Mesendoderm (in vitro differentiated cells): ENCODE results near the gene FARP1.

Source experiments
- DNase-seq: peaks from one replicate; pipeline ENCODE4 v3.0.0; 2013
- H2AK5ac ChIP-seq: 2 replicates; pipeline ENCODE4 v1.6.1; 2013; ENCODE audit warnings: low read length, inconsistent platforms
- H2BK120ac ChIP-seq: 2 replicates; pipeline ENCODE4 v1.6.1; 2013; ENCODE audit warnings: low read depth, mild to moderate bottlenecking, low read length, moderate library complexity, mixed read lengths
- H2BK15ac ChIP-seq: replicated peaks from 2 replicates; pipeline ENCODE4 v1.6.1; 2013; ENCODE audit warnings: low read depth, mild to moderate bottlenecking, moderate library complexity
- H2BK5ac ChIP-seq: 2 replicates; pipeline ENCODE4 v1.6.1; 2013; ENCODE audit warnings: low read length, inconsistent platforms
- H3K18ac ChIP-seq: 2 replicates; pipeline ENCODE4 v1.6.1; 2013; ENCODE audit warnings: mild to moderate bottlenecking, low read length, mixed read lengths
- H3K23ac ChIP-seq: one replicate; pipeline ENCODE4 v1.6.1; 2013; ENCODE audit warnings: low read length
- H3K27ac ChIP-seq: 2 replicates; pipeline ENCODE4 v1.5.1; 2013; ENCODE audit warnings: low read depth, mild to moderate bottlenecking, inconsistent platforms, low read length, moderate library complexity
- H3K27me3 ChIP-seq: 2 replicates; pipeline ENCODE4 v1.6.1; 2013; ENCODE audit warnings: low read length, control low read depth, mild to moderate bottlenecking, inconsistent platforms; ENCODE audit not compliant: insufficient read depth, poor library complexity
- H3K36me3 ChIP-seq: 2 replicates; pipeline ENCODE4 v1.6.1; 2013; ENCODE audit warnings: low read length, inconsistent platforms; ENCODE audit not compliant: control insufficient read depth, insufficient read depth
- H3K4ac ChIP-seq: one replicate; pipeline ENCODE4 v1.6.1; 2013; ENCODE audit warnings: low read depth, mild to moderate bottlenecking, low read length, moderate library complexity
- H3K4me1 ChIP-seq: 2 replicates; pipeline ENCODE4 v1.6.1; 2013; ENCODE audit warnings: low read depth, low read length, inconsistent platforms; ENCODE audit not compliant: control insufficient read depth
- H3K4me2 ChIP-seq: 2 replicates; pipeline ENCODE4 v1.6.1; 2013; ENCODE audit warnings: low read length
- H3K4me3 ChIP-seq: 2 replicates; pipeline ENCODE4 v1.5.1; 2013; ENCODE audit warnings: mild to moderate bottlenecking, low read length
- H3K56ac ChIP-seq: one replicate; pipeline ENCODE4 v1.6.1; 2013; ENCODE audit warnings: low read length
- H3K79me1 ChIP-seq: 2 replicates; pipeline ENCODE4 v1.6.1; 2013; ENCODE audit warnings: low read length, inconsistent platforms
- H3K79me2 ChIP-seq: 2 replicates; pipeline ENCODE4 v1.6.1; 2013; ENCODE audit warnings: mild to moderate bottlenecking, low read length; ENCODE audit not compliant: control insufficient read depth, insufficient read depth
- H3K9ac ChIP-seq: 2 replicates; pipeline ENCODE4 v1.6.1; 2013; ENCODE audit warnings: low read length, inconsistent platforms
- H4K5ac ChIP-seq: one replicate; pipeline ENCODE4 v1.6.1; 2013; ENCODE audit warnings: low read length
- H4K8ac ChIP-seq: one replicate; pipeline ENCODE4 v1.6.1; 2013; ENCODE audit warnings: low read depth, mild to moderate bottlenecking, control low read depth, low read length, moderate library complexity
- WGBS: extraction: QIAGEN DNeasy Blood & Tissue Kit; methylation state at CpG from one replicate; pipeline ENCODE4 v1.1.7; 2013; ENCODE audit warnings: low lambda C conversion rate, missing lambda C conversion rate; ENCODE audit not compliant: insufficient coverage; ENCODE audit errors: extremely low coverage; 5-methylcytosine and 5-hydroxymethylcytosine counted together

FARP1 gene

DNA sequence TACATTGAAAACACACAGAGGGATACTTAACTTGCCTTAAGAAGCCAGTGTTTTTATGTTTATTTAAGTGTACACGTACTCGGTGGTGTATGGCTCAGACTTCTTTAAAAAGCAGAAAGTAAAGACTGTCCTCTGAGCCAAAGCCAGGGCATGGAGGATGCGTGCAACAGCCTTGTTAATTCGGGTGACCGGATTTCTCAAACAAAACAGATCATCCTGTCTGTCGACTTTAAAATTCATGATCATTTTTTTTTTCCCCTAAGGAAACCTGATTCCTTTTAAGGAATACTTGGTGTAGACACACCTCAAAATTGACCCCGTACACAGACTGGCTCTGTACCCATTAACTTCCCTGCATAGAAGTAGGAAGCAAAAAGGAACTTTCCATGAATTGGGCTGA is 158.8 kb downstream of the FARP1 start:
- H4K5ac ChIP-seq, result no peak overlapping the region
- H3K79me2 ChIP-seq, result peaks cover 6% of the 10 kb centered on the region
- H3K4me3 ChIP-seq, result no peak overlapping the region
- H3K4me2 ChIP-seq, result no peak overlapping the region
- H3K27me3 ChIP-seq, result no peaks in the 10 kb centered on the region
- H3K36me3 ChIP-seq, result no peaks in the 10 kb centered on the region
- no peak overlapping the region for H3K9ac ChIP-seq
- no peak overlapping the region for H3K56ac ChIP-seq
- H2BK15ac ChIP-seq, result no peak overlapping the region
- no peak overlapping the region for H3K18ac ChIP-seq
- DNase-seq, result no peak
- no peak overlapping the region for H3K23ac ChIP-seq
- H2BK120ac ChIP-seq, result no peak overlapping the region
- WGBS, result no CpG with 5 or more reads among the region's 7 CpGs
- H4K8ac ChIP-seq, result no peak overlapping the region
- H3K27ac ChIP-seq, result no peak overlapping the region
- H3K4ac ChIP-seq, result no peak overlapping the region
- no peak overlapping the region for H2AK5ac ChIP-seq
- H3K4me1 ChIP-seq, result no peaks in the 10 kb centered on the region
- H3K79me1 ChIP-seq, result peaks cover 21% of the 10 kb centered on the region
- no peak overlapping the region for H2BK5ac ChIP-seq

- Histone ChIP-seq H2AK5ac (no peak overlapping the region), H3K79me1 (peaks cover 22% of the 10 kb centered on the region), H3K36me3 (no peaks in the 10 kb centered on the region), H3K4me1 (peaks cover 2% of the 10 kb centered on the region), H3K9ac (no peak overlapping the region), H2BK5ac (no peak overlapping the region), H4K5ac (no peak overlapping the region), H3K56ac (no peak overlapping the region), H2BK120ac (no peak overlapping the region), H3K18ac (no peak overlapping the region), H4K8ac (no peak overlapping the region), H3K27ac (no peak overlapping the region), H3K4ac (no peak overlapping the region), H2BK15ac (no peak overlapping the region), H3K4me2 (no peak overlapping the region), H3K4me3 (no peak overlapping the region), H3K23ac (no peak overlapping the region), H3K79me2 (peaks cover 10% of the 10 kb centered on the region), H3K27me3 (no peaks in the 10 kb centered on the region)
- WGBS, result no CpG with 5 or more reads among the region's 6 CpGs
- no peak for DNase-seq
Measured at GRCh38 chr13:98303858-98304257, 161.0 kb downstream of the FARP1 start.

DNA sequence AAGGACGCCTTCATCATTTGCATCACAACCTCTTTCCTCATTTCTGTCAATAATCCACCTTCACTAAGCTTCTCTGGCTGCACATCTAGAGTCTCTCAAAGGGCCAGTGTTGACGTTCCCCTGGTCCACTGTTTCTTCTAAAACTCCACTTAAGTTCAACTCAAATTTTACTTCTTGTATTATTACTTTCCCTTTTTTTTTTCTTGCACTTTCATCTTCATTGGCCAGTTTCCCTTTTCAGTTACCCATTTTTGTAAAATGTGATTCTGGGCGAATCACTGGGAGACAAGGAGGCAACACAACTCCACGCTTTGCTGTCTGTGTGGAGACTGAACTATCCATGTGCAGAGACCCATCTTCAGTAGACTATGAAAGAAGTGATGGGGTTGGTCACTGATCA is 162.8 kb downstream of the FARP1 start:
- Histone ChIP-seq H3K79me2 (peaks cover 10% of the 10 kb centered on the region), H3K4me3 (no peak overlapping the region), H3K79me1 (peaks cover 21% of the 10 kb centered on the region), H2AK5ac (no peak overlapping the region), H3K56ac (no peak overlapping the region), H3K4ac (no peak overlapping the region), H3K23ac (no peak overlapping the region), H3K9ac (no peak overlapping the region), H4K8ac (no peak overlapping the region), H3K4me2 (no peak overlapping the region), H3K27ac (no peak overlapping the region), H3K27me3 (no peaks in the 10 kb centered on the region), H3K4me1 (peaks cover 2% of the 10 kb centered on the region), H4K5ac (no peak overlapping the region), H3K36me3 (no peaks in the 10 kb centered on the region), H3K18ac (no peak overlapping the region), H2BK120ac (no peak overlapping the region), H2BK5ac (no peak overlapping the region), H2BK15ac (no peak overlapping the region)
- no peak for DNase-seq
- WGBS, result no CpG with 5 or more reads among the region's 4 CpGs

DNA sequence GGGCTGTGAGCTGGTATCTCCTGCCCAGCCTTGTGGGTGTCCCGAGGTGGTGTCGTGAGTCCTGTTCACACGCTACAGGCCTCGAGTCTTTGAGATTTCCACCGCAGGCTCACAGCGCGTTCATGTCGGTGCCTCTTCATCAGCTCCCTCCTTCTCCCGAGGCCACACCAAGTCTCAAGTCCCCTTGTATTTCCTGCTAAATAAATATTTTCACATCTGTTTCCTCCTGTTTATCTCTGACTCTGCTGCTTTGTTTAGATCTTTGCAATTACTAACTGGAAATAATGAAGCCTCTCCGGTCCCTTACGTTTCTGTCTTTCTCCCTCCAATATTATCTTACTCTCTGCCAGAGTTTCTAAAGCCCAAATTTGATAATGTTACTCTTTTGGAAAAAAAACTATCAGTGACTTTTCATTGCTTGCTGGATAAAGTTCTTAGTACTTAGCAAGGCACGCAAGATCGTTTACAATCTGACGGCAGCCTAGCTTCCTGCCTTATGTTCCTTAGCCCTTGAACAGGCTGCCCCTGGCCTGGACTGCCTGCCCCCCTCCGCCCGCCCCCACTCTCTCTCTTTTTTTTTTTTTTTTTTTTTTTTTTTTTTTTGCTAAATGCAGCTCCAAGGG is 164.7 kb downstream of the FARP1 start:
- no peak overlapping the region for H2BK5ac ChIP-seq
- H3K27ac ChIP-seq, result no peak overlapping the region
- H2AK5ac ChIP-seq, result no peak overlapping the region
- WGBS, result no CpG with 5 or more reads among the region's 16 CpGs
- H3K4me2 ChIP-seq, result no peak overlapping the region
- H2BK120ac ChIP-seq, result no peak overlapping the region
- no peak for DNase-seq
- no peak overlapping the region for H3K9ac ChIP-seq
- peaks cover 14% of the 10 kb centered on the region for H3K79me1 ChIP-seq
- peak overlapping the region; percentile 30 for H3K56ac ChIP-seq
- H3K79me2 ChIP-seq, result peaks cover 7% of the 10 kb centered on the region
- H3K4me3 ChIP-seq, result no peak overlapping the region
- H4K8ac ChIP-seq, result no peak overlapping the region
- no peak overlapping the region for H2BK15ac ChIP-seq
- no peaks in the 10 kb centered on the region for H3K27me3 ChIP-seq
- no peak overlapping the region for H3K23ac ChIP-seq
- H4K5ac ChIP-seq, result no peak overlapping the region
- no peaks in the 10 kb centered on the region for H3K36me3 ChIP-seq
- H3K4me1 ChIP-seq, result peaks cover 4% of the 10 kb centered on the region
- no peak overlapping the region for H3K4ac ChIP-seq
- H3K18ac ChIP-seq, result no peak overlapping the region

- no peak overlapping the region for H3K18ac ChIP-seq
- H2BK5ac ChIP-seq, result no peak overlapping the region
- H3K4ac ChIP-seq, result no peak overlapping the region
- H4K8ac ChIP-seq, result no peak overlapping the region
- no peak overlapping the region for H4K5ac ChIP-seq
- H2BK15ac ChIP-seq, result no peak overlapping the region
- no peak overlapping the region for H2BK120ac ChIP-seq
- H3K79me2 ChIP-seq, result peaks cover 4% of the 10 kb centered on the region
- H3K4me2 ChIP-seq, result no peak overlapping the region
- H3K79me1 ChIP-seq, result peaks cover 12% of the 10 kb centered on the region
- WGBS, result no CpG with 5 or more reads among the region's 20 CpGs
- no peaks in the 10 kb centered on the region for H3K27me3 ChIP-seq
- H3K36me3 ChIP-seq, result no peaks in the 10 kb centered on the region
- H2AK5ac ChIP-seq, result no peak overlapping the region
- H3K4me3 ChIP-seq, result no peak overlapping the region
- H3K23ac ChIP-seq, result no peak overlapping the region
- peaks cover 4% of the 10 kb centered on the region for H3K4me1 ChIP-seq
- H3K27ac ChIP-seq, result no peak overlapping the region
- DNase-seq, result peak; percentile 54
- no peak overlapping the region for H3K9ac ChIP-seq
- H3K56ac ChIP-seq, result no peak overlapping the region
Measured at GRCh38 chr13:98308086-98308911, 165.4 kb downstream of the FARP1 start.
